ENCODE results near the gene HERPUD2.
A peak's percentile ranks its signal among the peaks of the same experiment; 100 is the strongest.

The HERPUD2 gene

DNA sequence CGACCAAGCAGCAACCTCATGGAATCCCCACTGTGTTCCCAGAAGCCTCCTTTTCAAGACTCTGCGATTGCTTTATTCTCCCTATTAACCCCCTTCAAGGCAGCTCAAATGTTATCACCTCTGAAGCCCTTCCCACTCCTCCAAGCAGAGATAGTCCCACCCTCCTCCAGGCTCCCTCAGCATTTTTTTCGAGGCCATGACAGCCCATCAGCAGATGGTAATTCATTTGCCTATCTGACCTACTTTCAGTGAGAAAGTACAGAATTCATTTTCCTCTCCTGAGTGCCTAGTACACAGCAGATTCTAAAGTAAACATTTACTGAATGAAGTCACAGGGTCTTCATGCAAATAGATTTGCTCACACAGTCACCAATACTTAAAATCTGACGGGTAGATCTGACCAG lies 47.8 kb downstream of the HERPUD2 start:
- Mint-ChIP-seq H3K9me3 (peaks cover under 1% of the 10 kb centered on the region), H3K27me3 (no peaks in the 10 kb centered on the region), H3K27ac (peak overlapping the region; percentile 75), H3K4me1 (peaks cover 43% of the 10 kb centered on the region), H3K4me3 (peak overlapping the region; percentile 4), H3K36me3 (peaks cover 24% of the 10 kb centered on the region)
- ATAC-seq (ENCODE audit: low read depth): peak; percentile 29
- no peak for DNase-seq (ENCODE audit: low spot score in 2 of 2)

DNA sequence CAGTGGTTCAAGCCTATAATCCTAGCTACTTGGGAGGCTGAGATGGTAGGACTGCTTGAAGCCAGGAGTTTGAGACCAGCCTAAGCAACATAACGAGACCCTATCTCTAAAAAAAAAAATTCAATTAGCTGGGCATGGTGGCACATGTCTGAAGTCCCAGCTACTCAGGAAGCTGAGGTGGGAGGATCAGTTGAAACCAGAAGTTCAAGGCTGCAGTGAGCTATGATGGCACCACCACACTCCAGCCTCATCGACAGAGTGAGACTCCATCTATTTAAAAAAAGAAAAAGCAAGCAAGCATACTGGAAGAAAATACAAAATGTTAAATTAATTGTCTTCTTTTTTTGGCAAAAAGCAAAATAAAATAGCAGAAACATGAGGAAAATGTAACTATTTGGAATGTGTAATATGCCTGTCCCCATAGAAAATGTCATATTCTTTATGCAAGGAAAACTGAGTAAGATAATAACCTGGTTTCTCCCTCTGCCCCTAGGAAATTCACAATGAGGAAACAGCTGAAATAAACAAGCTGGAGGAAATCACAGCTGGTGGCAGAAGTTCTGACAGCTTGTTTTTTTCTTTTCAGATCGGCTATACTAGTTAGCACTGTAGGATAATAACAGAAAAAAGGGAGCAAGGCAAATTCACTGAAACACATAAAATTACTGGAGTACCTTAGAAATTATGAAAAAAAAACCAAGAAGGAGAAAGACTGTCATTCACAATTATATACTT lies 48.5 kb downstream of the HERPUD2 start:
- Mint-ChIP-seq H3K9me3 (no peaks in the 10 kb centered on the region), H3K36me3 (peaks cover 23% of the 10 kb centered on the region), H3K4me1 (peaks cover 41% of the 10 kb centered on the region), H3K27me3 (no peaks in the 10 kb centered on the region), H3K27ac (peak overlapping the region; percentile 75), H3K4me3 (peak overlapping the region; percentile 14)
- DNase-seq (ENCODE audit: low spot score in 2 of 2) (no peak), ATAC-seq (ENCODE audit: low read depth) (no peak)

DNA sequence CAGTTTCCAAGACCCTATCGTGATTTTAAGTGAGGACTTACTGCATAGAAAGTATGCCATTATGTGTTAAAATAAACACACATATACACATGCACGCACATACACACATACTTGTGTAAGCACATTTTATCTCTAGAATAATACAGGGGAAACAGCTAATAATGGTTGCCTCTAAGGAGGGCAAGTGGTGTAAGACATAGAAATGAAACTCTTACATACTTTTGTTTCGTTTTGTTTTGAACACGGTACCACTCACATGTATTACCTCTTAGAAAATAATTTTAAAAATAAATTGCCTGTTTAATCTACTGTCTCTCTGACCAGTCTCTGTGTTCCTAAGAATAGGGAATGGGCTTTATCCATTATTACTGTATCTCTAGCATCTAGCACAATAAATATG lies 49.2 kb downstream of the HERPUD2 start:
- Mint-ChIP-seq H3K36me3 (peaks cover 17% of the 10 kb centered on the region), H3K4me3 (no peak overlapping the region), H3K27ac (peak overlapping the region; percentile 31), H3K4me1 (peaks cover 38% of the 10 kb centered on the region), H3K9me3 (no peaks in the 10 kb centered on the region), H3K27me3 (no peaks in the 10 kb centered on the region)
- no peak for DNase-seq (ENCODE audit: low spot score in 2 of 2)
- no peak for ATAC-seq (ENCODE audit: low read depth)

DNA sequence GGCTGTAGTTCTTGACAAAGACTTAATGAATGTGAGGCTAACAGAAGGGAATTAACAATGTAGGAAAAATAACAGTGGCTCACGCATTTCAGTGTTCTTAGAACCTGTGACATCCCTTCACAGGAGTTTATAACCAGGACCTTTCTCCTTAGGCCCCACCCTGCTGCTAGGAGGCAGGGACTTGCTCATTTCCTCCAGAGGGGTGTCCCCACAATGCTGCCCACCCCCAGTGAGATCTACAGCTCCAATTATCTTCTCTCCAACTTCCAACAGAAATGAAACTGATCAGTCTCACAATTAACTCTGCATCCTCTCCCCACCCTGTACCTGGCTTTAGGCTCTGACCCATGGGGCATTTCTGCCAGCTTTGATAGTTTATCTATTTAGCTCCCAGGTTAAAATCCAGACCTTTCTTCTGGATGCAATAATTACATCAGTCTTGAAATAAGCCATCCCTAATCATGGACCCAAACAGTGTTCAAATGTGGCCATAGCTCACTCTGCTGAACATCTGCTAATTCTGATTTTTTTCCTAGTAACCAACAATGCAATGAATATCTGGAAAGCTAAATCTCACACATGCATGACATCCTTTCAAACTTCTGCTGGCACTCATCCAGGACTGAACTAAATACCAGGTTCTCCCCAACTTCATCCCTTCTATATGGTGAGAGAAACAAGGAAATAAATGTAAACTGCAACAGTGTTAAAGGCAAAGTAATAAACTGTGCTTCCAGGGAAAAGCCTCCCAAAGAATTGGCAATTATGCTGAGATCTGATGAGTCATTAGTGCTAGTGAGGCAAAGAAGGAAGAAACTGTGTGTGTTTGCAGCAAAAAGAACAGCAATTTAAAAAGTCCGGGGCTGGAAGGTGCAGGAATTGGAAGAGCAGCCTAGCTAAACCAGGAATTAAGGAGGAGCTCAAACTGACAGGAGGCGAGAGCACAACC lies 64.6 kb downstream of the HERPUD2 start:
- Mint-ChIP-seq H3K27me3 (no peaks in the 10 kb centered on the region), H3K9me3 (no peaks in the 10 kb centered on the region), H3K36me3 (peaks cover 14% of the 10 kb centered on the region), H3K27ac (peak overlapping the region; percentile 49), H3K4me3 (no peak overlapping the region), H3K4me1 (no peaks in the 10 kb centered on the region)
- DNase-seq (ENCODE audit: low spot score in 2 of 2): no peak
- ATAC-seq (ENCODE audit: low read depth): no peak

DNA sequence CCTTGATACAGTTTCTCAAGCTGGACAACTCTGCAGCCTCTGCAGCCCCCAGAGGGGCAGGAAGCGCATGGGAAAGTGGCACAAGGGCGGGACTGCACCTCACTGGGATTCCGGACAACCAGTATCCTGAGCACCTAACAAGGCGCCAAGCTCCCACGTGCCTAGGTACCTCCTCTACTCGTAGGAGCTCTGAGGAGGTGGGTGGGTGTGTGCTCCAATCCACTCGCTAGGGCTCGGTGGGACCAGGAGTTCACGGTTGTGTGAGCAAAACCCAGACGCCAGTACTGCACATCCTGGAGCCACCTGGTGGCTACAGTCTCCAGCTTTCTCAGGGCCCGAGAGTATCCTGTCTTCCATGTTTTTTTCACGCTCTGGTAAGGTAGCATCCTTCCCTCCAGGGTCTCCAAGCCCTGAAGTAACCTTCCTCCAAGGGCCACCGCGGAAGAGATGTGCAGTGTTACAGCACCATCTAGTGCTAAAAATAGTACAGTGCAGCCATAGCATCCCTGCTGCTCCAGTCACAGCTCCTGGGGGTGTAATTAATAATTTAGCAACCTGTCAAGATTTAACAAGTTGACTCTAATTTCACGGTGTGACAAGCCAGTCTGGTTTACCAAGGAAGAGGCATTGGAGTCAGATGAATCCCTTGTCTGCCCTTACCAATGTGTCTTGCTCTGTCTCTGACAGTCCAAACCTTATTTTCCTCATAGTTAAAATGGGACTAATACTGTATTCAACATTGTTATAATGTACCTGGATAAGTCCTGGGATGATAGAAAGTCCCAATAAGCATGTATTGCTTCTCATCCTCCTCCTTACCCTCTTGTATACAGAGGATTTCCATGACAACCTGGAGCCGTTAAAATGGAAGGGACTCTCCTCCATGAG lies 70.4 kb downstream of the HERPUD2 start:
- peaks cover 6% of the 10 kb centered on the region for H3K4me1 Mint-ChIP-seq
- H3K27me3 Mint-ChIP-seq: no peaks in the 10 kb centered on the region
- H3K9me3 Mint-ChIP-seq: no peaks in the 10 kb centered on the region
- H3K4me3 Mint-ChIP-seq: no peak overlapping the region
- no peaks in the 10 kb centered on the region for H3K36me3 Mint-ChIP-seq
- peak; percentile 37 to 40 for DNase-seq (ENCODE audit: low spot score in 2 of 2)
- peak; percentile 74 for ATAC-seq (ENCODE audit: low read depth)
- no peak overlapping the region for H3K27ac Mint-ChIP-seq

DNA sequence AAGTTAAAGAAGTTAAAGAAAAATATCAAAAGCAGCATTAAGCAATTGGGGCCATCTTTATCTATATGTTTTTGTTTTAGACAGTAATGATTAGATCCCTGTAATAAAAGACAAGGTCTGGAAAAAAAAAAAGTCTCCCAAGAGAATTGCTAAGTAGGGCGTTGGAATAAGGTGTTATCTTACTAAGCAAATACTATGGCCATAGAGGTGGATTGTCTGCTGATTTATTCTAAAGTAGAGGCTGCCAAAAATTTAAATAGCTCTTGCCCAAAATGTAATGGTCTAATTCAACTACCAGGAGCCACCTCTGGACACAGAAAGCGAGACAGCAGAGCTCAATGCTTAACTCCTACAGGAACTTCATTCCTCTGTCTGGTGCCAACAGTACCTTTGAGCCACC lies 71.6 kb downstream of the HERPUD2 start:
- H3K27me3 Mint-ChIP-seq: no peaks in the 10 kb centered on the region
- H3K4me1 Mint-ChIP-seq: peaks cover 6% of the 10 kb centered on the region
- no peak overlapping the region for H3K27ac Mint-ChIP-seq

DNA sequence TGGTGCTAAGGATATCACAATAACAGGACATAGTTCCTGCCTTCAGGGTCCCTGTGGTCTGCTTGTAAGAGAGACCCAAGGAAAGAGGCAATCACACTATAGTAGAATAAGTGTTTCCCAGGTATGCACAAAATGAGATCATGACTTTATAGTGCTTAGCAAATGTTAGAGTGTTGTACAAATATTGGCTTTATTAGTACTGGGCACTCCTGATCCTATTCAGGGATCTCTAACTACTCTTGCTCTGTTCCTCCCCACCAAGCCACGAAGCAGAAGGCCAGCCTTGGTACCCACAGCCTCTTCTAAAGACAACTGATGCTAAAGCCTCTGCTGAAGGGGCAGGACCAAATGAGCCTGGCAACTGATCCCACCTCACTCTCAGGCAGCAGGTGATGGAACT lies 75.1 kb downstream of the HERPUD2 start:
- Mint-ChIP-seq H3K36me3 (peaks cover 2% of the 10 kb centered on the region), H3K4me1 (peaks cover 6% of the 10 kb centered on the region), H3K27ac (no peak overlapping the region), H3K4me3 (no peak overlapping the region), H3K9me3 (no peaks in the 10 kb centered on the region), H3K27me3 (no peaks in the 10 kb centered on the region)
- DNase-seq (ENCODE audit: low spot score in 2 of 2) (no peak), ATAC-seq (ENCODE audit: low read depth) (no peak)

More for the DNA sequence above, 71.6 kb downstream of the HERPUD2 start:
- DNase-seq (ENCODE audit: low spot score in 2 of 2) (no peak), ATAC-seq (ENCODE audit: low read depth) (no peak)
- Mint-ChIP-seq H3K36me3 (peaks cover 2% of the 10 kb centered on the region), H3K9me3 (no peaks in the 10 kb centered on the region), H3K4me3 (no peak overlapping the region)

DNA sequence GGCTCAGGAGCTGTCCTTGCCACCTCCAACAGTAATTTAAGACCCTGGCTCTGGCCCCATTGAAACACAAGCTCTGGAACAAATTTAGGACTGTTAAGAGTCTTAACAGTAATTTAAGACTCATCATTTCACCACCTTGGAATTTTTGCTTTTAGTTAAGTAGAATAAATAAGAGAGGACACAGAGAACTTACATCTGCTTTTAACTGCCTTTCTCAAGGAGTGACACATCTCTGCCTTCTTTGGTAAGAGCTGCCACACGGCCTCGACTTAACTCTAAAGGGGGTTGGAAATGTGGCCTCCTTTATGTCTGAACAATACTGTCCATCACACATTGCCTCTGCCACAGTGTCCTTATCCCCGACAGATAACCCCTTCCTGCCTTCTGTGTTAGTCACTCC lies 77.9 kb downstream of the HERPUD2 start:
- Mint-ChIP-seq H3K27ac (no peak overlapping the region), H3K27me3 (no peaks in the 10 kb centered on the region), H3K4me3 (no peak overlapping the region), H3K4me1 (peaks cover 4% of the 10 kb centered on the region), H3K36me3 (peaks cover 4% of the 10 kb centered on the region), H3K9me3 (no peaks in the 10 kb centered on the region)
- no peak for ATAC-seq (ENCODE audit: low read depth)
- DNase-seq (ENCODE audit: low spot score in 2 of 2): no peak

DNA sequence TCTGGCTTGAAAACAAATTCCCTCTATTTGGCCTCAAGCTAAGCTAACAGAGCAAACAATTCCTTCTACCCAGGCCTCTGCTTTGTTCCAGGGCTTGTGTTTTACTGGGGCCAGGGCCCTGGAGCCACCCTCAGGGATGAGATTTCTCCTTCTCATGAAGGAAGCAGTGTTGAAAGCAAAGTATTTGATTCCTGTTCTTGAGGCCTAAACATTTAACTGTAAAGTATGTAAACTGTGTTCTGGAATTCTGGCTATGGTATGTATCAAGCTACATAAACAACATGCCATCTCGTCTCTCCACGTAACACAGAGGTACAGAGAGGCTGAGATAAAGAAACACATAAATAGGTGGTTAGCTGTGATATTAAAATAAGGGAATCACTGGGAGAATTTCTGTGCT lies 81.8 kb downstream of the HERPUD2 start:
- ATAC-seq (ENCODE audit: low read depth) (no peak), DNase-seq (ENCODE audit: low spot score in 2 of 2) (no peak)
- no peak overlapping the region for H3K4me3 Mint-ChIP-seq
- H3K27ac Mint-ChIP-seq: no peak overlapping the region
- H3K27me3 Mint-ChIP-seq: no peaks in the 10 kb centered on the region
- peaks cover 8% of the 10 kb centered on the region for H3K36me3 Mint-ChIP-seq
- H3K9me3 Mint-ChIP-seq: peaks cover 7% of the 10 kb centered on the region
- no peaks in the 10 kb centered on the region for H3K4me1 Mint-ChIP-seq

DNA sequence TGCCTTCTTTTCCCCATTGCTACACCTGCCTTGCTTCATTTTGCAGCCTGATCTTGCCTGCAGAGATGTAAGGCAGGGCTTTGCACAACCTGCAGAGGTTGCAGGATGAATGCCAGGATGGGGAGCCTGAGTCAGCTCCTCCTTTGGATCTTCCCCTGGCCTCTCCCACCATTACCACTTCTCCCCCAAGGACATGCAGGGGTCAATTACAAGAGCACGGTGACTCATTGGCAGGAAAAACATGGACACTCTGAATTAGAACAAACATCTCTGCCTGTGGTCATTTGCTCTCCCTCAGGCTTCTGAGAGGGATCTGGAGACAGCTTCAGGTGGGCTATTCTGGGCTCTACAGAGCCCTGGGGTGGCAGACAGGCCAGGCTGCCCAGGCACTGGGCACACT lies 89.2 kb downstream of the HERPUD2 start:
- no peak overlapping the region for H3K4me3 Mint-ChIP-seq
- no peaks in the 10 kb centered on the region for H3K4me1 Mint-ChIP-seq
- no peaks in the 10 kb centered on the region for H3K27me3 Mint-ChIP-seq
- peaks cover 1% of the 10 kb centered on the region for H3K9me3 Mint-ChIP-seq
- no peak overlapping the region for H3K27ac Mint-ChIP-seq
- H3K36me3 Mint-ChIP-seq: peaks cover 4% of the 10 kb centered on the region
- DNase-seq (ENCODE audit: low spot score in 2 of 2) (no peak), ATAC-seq (ENCODE audit: low read depth) (no peak)

DNA sequence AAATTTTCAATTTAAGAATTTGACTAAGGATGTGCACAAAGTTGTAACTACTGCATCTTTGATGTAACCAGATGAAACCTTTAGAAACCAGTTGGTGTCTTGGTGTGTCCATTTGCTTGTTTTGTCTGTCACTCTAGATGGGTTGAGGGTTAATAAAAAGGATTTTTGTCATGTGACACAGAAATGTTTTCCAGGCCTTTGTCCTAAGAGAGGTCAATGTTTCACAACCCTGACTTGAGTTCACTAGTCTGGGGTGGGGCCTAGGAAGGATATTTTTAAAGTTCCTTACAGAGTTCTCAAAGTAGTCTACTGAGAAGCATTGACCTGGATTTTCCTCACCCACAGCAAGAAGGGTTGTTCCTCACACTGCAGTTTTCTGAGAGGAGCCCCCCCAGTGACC lies 90.3 kb downstream of the HERPUD2 start:
- DNase-seq (ENCODE audit: low spot score in 2 of 2) (no peak), ATAC-seq (ENCODE audit: low read depth) (no peak)
- Mint-ChIP-seq H3K9me3 (no peaks in the 10 kb centered on the region), H3K4me3 (no peak overlapping the region), H3K27ac (no peak overlapping the region), H3K36me3 (peaks cover 2% of the 10 kb centered on the region), H3K27me3 (no peaks in the 10 kb centered on the region), H3K4me1 (no peaks in the 10 kb centered on the region)

DNA sequence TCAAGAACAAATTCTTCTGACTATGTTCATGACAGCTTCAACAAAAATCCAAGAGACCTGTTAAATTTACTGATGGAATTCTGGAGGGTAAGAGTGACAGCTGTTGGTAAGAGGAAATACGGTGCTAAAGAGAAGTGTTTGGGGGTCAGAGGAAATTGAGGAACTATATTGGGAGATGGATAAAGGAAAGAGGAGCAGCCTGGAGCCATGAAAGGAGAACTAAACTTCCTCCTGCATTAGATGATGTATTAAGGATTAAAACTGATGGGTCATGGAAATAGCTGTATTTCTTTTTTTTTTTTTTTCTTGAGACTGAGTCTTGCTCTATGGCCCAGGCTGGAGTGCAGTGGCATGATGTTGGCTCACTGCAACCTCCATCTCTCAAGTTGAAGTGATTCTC lies 95.3 kb downstream of the HERPUD2 start:
- H3K9me3 Mint-ChIP-seq: no peaks in the 10 kb centered on the region
- no peaks in the 10 kb centered on the region for H3K27me3 Mint-ChIP-seq
- no peak overlapping the region for H3K4me3 Mint-ChIP-seq
- H3K36me3 Mint-ChIP-seq: peaks cover 2% of the 10 kb centered on the region
- DNase-seq (ENCODE audit: low spot score in 2 of 2): no peak
- no peaks in the 10 kb centered on the region for H3K4me1 Mint-ChIP-seq
- no peak overlapping the region for H3K27ac Mint-ChIP-seq
- no peak for ATAC-seq (ENCODE audit: low read depth)

DNA sequence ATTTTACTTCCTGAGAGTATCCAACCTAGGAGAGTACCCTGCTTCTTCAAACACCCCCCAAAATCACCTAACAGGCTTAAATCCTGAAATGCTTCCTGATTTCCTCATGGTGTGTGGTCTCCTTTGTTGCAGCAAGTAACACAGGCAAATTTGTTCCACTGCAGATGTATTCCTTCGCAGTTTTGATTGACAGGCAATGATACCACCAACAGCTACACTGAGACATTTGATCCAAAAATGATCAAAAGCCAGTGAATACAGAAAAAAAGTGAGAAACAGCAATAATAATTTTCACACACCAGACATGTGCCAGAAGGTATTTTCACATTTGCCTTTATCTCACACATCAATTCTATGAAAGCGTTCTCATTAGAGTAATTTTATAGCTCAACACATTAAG lies 95.9 kb downstream of the HERPUD2 start:
- H3K4me3 Mint-ChIP-seq: no peak overlapping the region
- no peaks in the 10 kb centered on the region for H3K27me3 Mint-ChIP-seq

DNA sequence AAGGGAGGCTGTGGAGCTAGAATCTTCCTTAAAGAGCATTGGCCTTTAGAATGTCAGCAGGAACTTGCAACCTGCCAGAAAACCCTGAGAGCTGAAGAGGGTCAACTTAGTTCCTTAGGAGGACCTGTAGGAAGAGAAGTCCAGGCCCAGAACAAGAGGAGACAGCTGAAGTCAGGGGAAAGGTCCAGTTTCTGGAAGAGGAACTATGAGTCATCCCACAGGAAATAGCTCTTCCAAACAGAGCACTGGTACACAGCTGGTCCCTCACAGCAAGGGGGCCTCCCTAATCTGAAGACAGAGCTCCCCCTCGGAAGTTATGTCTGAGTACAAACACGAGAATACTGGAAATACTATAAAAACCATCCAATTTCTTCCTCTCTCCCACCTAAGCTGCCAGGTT lies 98.9 kb downstream of the HERPUD2 start:
- H3K27ac Mint-ChIP-seq: no peak overlapping the region
- no peaks in the 10 kb centered on the region for H3K4me1 Mint-ChIP-seq
- H3K36me3 Mint-ChIP-seq: no peaks in the 10 kb centered on the region
- ATAC-seq (ENCODE audit: low read depth) (no peak), DNase-seq (ENCODE audit: low spot score in 2 of 2) (no peak)
- H3K4me3 Mint-ChIP-seq: no peak overlapping the region
- H3K9me3 Mint-ChIP-seq: no peaks in the 10 kb centered on the region
- H3K27me3 Mint-ChIP-seq: no peaks in the 10 kb centered on the region

More for the DNA sequence above, 95.9 kb downstream of the HERPUD2 start:
- DNase-seq (ENCODE audit: low spot score in 2 of 2) (no peak), ATAC-seq (ENCODE audit: low read depth) (no peak)
- H3K9me3 Mint-ChIP-seq: no peaks in the 10 kb centered on the region
- H3K36me3 Mint-ChIP-seq: peaks cover 2% of the 10 kb centered on the region
- no peak overlapping the region for H3K27ac Mint-ChIP-seq
- H3K4me1 Mint-ChIP-seq: no peaks in the 10 kb centered on the region

Measured in memory B cell (primary cell).